RWPE2 (cell line): Measurements from ENCODE around the gene SDSL.

Experiments used
- ATAC-seq: fragments of 200-7000 bp; cut with Tn5 transposase; 3 replicates; pipeline ENCODE4 v1.9.1; 2021; ENCODE audit warnings: low read depth
- DNase-seq: peaks from one replicate; pipeline ENCODE4 v3.0.0-alpha.2; 2020; ENCODE audit warnings: low spot score
- H3K27ac ChIP-seq: fragments of 450-650 bp; 2 replicates; pipeline ENCODE4 v1.5.1; 2017; ENCODE audit warnings: mild to moderate bottlenecking; ENCODE audit not compliant: poor library complexity, severe bottlenecking
- H3K27me3 ChIP-seq: fragments of 250-450 bp; sonication (Bioruptor Pico); 2 replicates; pipeline ENCODE4 v1.5.1; 2021; ENCODE audit warnings: mild to moderate bottlenecking, moderate library complexity; ENCODE audit not compliant: insufficient read depth, poor library complexity, severe bottlenecking
- H3K36me3 ChIP-seq: fragments of 250-450 bp; sonication (Bioruptor Pico); 2 replicates; pipeline ENCODE4 v1.5.1; 2020; ENCODE audit warnings: low read depth, mild to moderate bottlenecking, moderate library complexity
- H3K4me1 ChIP-seq: fragments of 250-450 bp; sonication (Bioruptor Pico); 2 replicates; pipeline ENCODE4 v1.5.1; 2021; ENCODE audit warnings: mild to moderate bottlenecking, moderate library complexity; ENCODE audit not compliant: insufficient read depth, poor library complexity, severe bottlenecking
- H3K4me3 ChIP-seq: fragments of 250-450 bp; sonication (Bioruptor Pico); 2 replicates; pipeline ENCODE4 v1.5.1; 2021; ENCODE audit warnings: mild to moderate bottlenecking, moderate library complexity; ENCODE audit not compliant: severe bottlenecking
- H3K9me3 ChIP-seq: fragments of 250-450 bp; sonication (Bioruptor Pico); 2 replicates; pipeline ENCODE4 v1.5.1; 2021; ENCODE audit warnings: mild to moderate bottlenecking, moderate library complexity; ENCODE audit not compliant: severe bottlenecking
- TF ChIP-seq, protein P1 (sequence below): fragments of 450-650 bp; IDR thresholded peaks from one replicate; pipeline ENCODE4 v1.5.1; 2017; ENCODE audit warnings: mild to moderate bottlenecking, moderate library complexity; ENCODE audit not compliant: poor library complexity, severe bottlenecking

Gene SDSL

GRCh38 chr12:113424915-113425823 lies 3.0 kb downstream of the SDSL start:
- ATAC-seq, result no peak
- Histone ChIP-seq H3K9me3 (no peaks in the 10 kb centered on the region), H3K4me1 (no peaks in the 10 kb centered on the region), H3K36me3 (no peaks in the 10 kb centered on the region), H3K4me3 (no peak overlapping the region), H3K27me3 (no peaks in the 10 kb centered on the region), H3K27ac (no peak overlapping the region)
- TF ChIP-seq, protein P1, sequence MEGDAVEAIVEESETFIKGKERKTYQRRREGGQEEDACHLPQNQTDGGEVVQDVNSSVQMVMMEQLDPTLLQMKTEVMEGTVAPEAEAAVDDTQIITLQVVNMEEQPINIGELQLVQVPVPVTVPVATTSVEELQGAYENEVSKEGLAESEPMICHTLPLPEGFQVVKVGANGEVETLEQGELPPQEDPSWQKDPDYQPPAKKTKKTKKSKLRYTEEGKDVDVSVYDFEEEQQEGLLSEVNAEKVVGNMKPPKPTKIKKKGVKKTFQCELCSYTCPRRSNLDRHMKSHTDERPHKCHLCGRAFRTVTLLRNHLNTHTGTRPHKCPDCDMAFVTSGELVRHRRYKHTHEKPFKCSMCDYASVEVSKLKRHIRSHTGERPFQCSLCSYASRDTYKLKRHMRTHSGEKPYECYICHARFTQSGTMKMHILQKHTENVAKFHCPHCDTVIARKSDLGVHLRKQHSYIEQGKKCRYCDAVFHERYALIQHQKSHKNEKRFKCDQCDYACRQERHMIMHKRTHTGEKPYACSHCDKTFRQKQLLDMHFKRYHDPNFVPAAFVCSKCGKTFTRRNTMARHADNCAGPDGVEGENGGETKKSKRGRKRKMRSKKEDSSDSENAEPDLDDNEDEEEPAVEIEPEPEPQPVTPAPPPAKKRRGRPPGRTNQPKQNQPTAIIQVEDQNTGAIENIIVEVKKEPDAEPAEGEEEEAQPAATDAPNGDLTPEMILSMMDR, result peak; percentile 83
- DNase-seq, result no peak

DNA sequence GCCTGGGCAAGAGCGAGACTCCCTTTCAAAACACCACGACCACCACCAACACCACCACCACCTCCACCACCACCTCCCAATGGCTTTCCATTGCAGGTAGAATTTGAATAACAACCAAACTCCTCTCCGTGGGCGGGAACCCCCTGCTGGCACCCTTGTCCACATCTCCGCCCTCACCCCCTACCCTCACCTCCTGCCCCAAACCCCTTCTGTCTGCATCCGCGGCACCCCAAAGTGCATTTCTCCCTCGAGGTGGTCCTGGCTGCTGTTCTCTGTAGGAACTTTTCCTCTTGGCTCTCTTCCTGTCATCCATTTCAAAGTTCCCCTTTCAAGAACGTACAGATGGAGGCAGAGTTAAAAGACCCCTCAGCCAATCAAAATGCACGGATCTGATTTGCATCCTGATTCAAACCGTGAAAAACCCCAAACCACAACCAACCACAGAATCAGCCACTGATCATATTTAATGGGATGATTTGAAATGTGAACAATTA lies 3.8 kb downstream of the SDSL start:
- H3K4me1 ChIP-seq, result no peaks in the 10 kb centered on the region
- no peaks in the 10 kb centered on the region for H3K9me3 ChIP-seq
- TF ChIP-seq, protein P1, result no peak
- no peak overlapping the region for H3K4me3 ChIP-seq
- H3K27ac ChIP-seq, result no peak overlapping the region
- DNase-seq (no peak), ATAC-seq (no peak)
- H3K27me3 ChIP-seq, result no peaks in the 10 kb centered on the region
- no peaks in the 10 kb centered on the region for H3K36me3 ChIP-seq

GRCh38 chr12:113427882-113428281 lies 5.7 kb downstream of the SDSL start:
- H3K9me3 ChIP-seq, result no peaks in the 10 kb centered on the region
- no peaks in the 10 kb centered on the region for H3K27me3 ChIP-seq
- ATAC-seq, result no peak
- no peak for DNase-seq
- TF ChIP-seq, protein P1, result no peak
- H3K27ac ChIP-seq, result no peak overlapping the region
- no peak overlapping the region for H3K4me3 ChIP-seq
- H3K36me3 ChIP-seq, result no peaks in the 10 kb centered on the region
- no peaks in the 10 kb centered on the region for H3K4me1 ChIP-seq

- TF ChIP-seq, protein P1, result no peak
- no peak overlapping the region for H3K4me3 ChIP-seq
- no peak for ATAC-seq
These were observed 6.3 kb downstream of the SDSL start for GRCh38 chr12:113428482-113428881.

GRCh38 chr12:113432986-113433385 lies 10.8 kb downstream of the SDSL start:
- no peak overlapping the region for H3K4me3 ChIP-seq
- TF ChIP-seq, protein P1, result no peak
- H3K27me3 ChIP-seq, result no peaks in the 10 kb centered on the region
- DNase-seq (no peak), ATAC-seq (no peak)
- no peaks in the 10 kb centered on the region for H3K36me3 ChIP-seq
- no peaks in the 10 kb centered on the region for H3K9me3 ChIP-seq
- H3K4me1 ChIP-seq, result no peaks in the 10 kb centered on the region
- H3K27ac ChIP-seq, result no peak overlapping the region

More at GRCh38 chr12:113428482-113428881, 6.3 kb downstream of the SDSL start:
- H3K36me3 ChIP-seq, result no peaks in the 10 kb centered on the region
- no peaks in the 10 kb centered on the region for H3K4me1 ChIP-seq
- no peak overlapping the region for H3K27ac ChIP-seq
- no peaks in the 10 kb centered on the region for H3K9me3 ChIP-seq
- DNase-seq, result no peak
- no peaks in the 10 kb centered on the region for H3K27me3 ChIP-seq
